OCI-LY7 (cell line): ENCODE measurements around the gene MYO3A. TPM values are rescaled to one million over a fixed set of nuclear protein-coding genes. Genes with fewer than 3 reads are reported as not detected.

ENCODE experiments used
- BruUV-seq: library from RNA; stranded (reverse); fragments of 400-500 nt; replicated peaks from 2 replicates; lab custom pipeline; 2021; lab: Mats Ljungman, UMichigan
- CTCF ChIA-PET: fragments of 300-600 bp; sonication (Branson Sonifier 250); formaldehyde crosslinking; loops from one replicate; lab custom pipeline; 2022; ENCODE audit warnings: antibody characterized with exemption; ENCODE audit not compliant: unreplicated experiment; lab: Charles Lee
- POLR2A ChIA-PET: fragments of 300-600 bp; sonication (Branson Sonifier 250); formaldehyde crosslinking; loops from one replicate; lab custom pipeline; 2022; ENCODE audit warnings: antibody characterized with exemption; lab: Charles Lee
- DNase-seq: peaks from one replicate; pipeline ENCODE4 v3.0.0-alpha.2; 2015; ENCODE audit warnings: low spot score
- H2AFZ ChIP-seq: fragments of 200-600 bp; sonication (generic), shearing (Covaris generic); 2 replicates; pipeline ENCODE4 v1.6.1; 2014; ENCODE audit warnings: mild to moderate bottlenecking, antibody characterized with exemption, low read length, moderate library complexity
- H3K27ac ChIP-seq: fragments of 200-600 bp; sonication (generic); 2 replicates; pipeline ENCODE4 v1.5.1; 2014; ENCODE audit warnings: mixed run types, low read depth, mild to moderate bottlenecking, moderate library complexity, low read length, inconsistent platforms; ENCODE audit not compliant: poor library complexity, severe bottlenecking
- H3K36me3 ChIP-seq: fragments of 200-600 bp; sonication (generic); 2 replicates; pipeline ENCODE4 v1.6.1; 2014; ENCODE audit warnings: mild to moderate bottlenecking, antibody characterized with exemption, low read length, moderate library complexity, mixed read lengths; ENCODE audit not compliant: insufficient read depth
- H3K4me1 ChIP-seq: fragments of 200-600 bp; sonication (generic); 2 replicates; pipeline ENCODE4 v1.5.1; 2014; ENCODE audit warnings: mild to moderate bottlenecking, low read length; ENCODE audit not compliant: insufficient read depth, poor library complexity, severe bottlenecking
- H3K4me2 ChIP-seq: fragments of 200-600 bp; sonication (generic); 2 replicates; pipeline ENCODE4 v1.6.1; 2014; ENCODE audit warnings: mild to moderate bottlenecking, low read length
- H3K4me3 ChIP-seq: fragments of 200-600 bp; sonication (generic); 2 replicates; pipeline ENCODE4 v1.5.1; 2014; ENCODE audit warnings: mild to moderate bottlenecking, low read depth, low read length; ENCODE audit not compliant: poor library complexity, severe bottlenecking
- H3K79me2 ChIP-seq: fragments of 200-600 bp; sonication (generic); 2 replicates; pipeline ENCODE4 v1.6.1; 2016; ENCODE audit warnings: low read depth, mild to moderate bottlenecking, low read length, moderate library complexity, mixed read lengths; ENCODE audit not compliant: insufficient read depth
- H3K9me2 ChIP-seq: fragments of 200-600 bp; sonication (generic); 2 replicates; pipeline ENCODE4 v1.6.1; 2016; ENCODE audit warnings: mild to moderate bottlenecking, low read length, mixed read lengths; ENCODE audit not compliant: insufficient read depth
- H3K9me3 ChIP-seq: fragments of 200-600 bp; sonication (generic); 2 replicates; pipeline ENCODE4 v1.6.1; 2014; ENCODE audit warnings: mild to moderate bottlenecking, mixed run types, low read length, mixed read lengths
- H4K20me1 ChIP-seq: fragments of 200-600 bp; sonication (generic); 2 replicates; pipeline ENCODE4 v1.6.1; 2014; ENCODE audit warnings: mild to moderate bottlenecking, antibody characterized with exemption, low read length, moderate library complexity, mixed read lengths; ENCODE audit not compliant: insufficient read depth
- EZH2phosphoT487 ChIP-seq: fragments of 200-600 bp; sonication (generic); IDR thresholded peaks from 2 replicates; pipeline ENCODE4 v1.6.1; 2018; ENCODE audit warnings: low read depth, borderline replicate concordance, mild to moderate bottlenecking, mixed run types, antibody characterized with exemption, low read length, moderate library complexity, mixed read lengths
- intact Hi-C: fragments of 100-400 bp; cut with micrococcal nuclease; formaldehyde crosslinking; loops from one replicate; pipeline ENCODE4 v1.10.0; 2022; ENCODE audit not compliant: unreplicated experiment
- total RNA-seq, 2 experiments: library from RNA; depleted of rRNA in 1 of 2; stranded (reverse); fragments of >200 nt in 1 of 2; shearing (Covaris generic) in 1 of 2; gene quantifications; 2 replicates each; pipeline ENCODE4 v1.2.3, GENCODE V29; 2014 to 2022
- TF ChIP-seq, protein P1 (sequence below): fragments of 200-600 bp; sonication (generic); conservative IDR thresholded peaks from 2 replicates; pipeline ENCODE4 v1.5.1; 2014; ENCODE audit warnings: mild to moderate bottlenecking, antibody characterized with exemption, low read length, moderate library complexity, mixed read lengths

The MYO3A gene
- total RNA-seq, 2 experiments from 2014 or later = not detected

DNA sequence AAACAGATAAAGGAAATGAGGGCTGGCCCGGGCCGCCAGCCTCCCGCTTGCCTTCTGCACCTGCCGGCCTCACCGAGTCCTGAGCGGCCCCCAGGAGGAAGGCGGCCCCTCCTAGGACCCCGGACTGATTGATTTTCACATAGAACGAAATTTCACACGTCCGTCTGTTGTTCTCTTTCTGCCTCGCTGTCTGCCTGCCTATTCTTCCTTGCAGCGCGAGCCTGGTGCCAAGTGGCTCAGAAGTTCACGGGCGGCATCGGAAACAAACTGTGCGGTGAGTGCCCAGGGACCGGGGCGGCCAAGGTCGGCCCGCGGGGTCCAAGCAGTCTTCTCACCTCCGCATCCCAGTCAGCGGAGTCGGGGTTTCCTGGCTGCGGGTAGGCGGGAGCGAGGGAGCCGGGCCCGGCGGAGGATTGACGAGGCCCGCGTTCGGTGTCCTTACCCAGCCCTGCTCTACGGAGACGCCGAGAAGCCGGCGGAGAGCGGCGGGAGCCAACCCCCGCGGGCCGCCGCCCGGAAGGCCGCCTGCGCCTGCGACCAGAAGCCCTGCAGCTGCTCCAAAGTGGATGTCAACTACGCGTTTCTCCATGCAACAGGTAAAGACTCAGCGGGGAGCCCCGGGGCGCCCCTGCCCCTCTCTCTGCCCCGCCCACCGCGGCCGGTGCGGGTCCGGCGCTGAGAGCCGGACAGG, 283.5 kb downstream of the MYO3A start:
- Histone ChIP-seq H3K79me2 (no peaks in the 10 kb centered on the region), H3K4me2 (no peak overlapping the region), H4K20me1 (no peaks in the 10 kb centered on the region), H3K27ac (no peak overlapping the region), H3K4me3 (no peak overlapping the region), H3K36me3 (no peaks in the 10 kb centered on the region), H2AFZ (no peak overlapping the region), H3K9me2 (no peaks in the 10 kb centered on the region), H3K4me1 (no peaks in the 10 kb centered on the region), H3K9me3 (no peaks in the 10 kb centered on the region)
- no TSS peak for BruUV-seq
- ChIA-PET POLR2A (no interaction called here), CTCF (no interaction called here)
- no peak for DNase-seq
- no peak for TF ChIP-seq EZH2phosphoT487
- TF ChIP-seq, protein P1, sequence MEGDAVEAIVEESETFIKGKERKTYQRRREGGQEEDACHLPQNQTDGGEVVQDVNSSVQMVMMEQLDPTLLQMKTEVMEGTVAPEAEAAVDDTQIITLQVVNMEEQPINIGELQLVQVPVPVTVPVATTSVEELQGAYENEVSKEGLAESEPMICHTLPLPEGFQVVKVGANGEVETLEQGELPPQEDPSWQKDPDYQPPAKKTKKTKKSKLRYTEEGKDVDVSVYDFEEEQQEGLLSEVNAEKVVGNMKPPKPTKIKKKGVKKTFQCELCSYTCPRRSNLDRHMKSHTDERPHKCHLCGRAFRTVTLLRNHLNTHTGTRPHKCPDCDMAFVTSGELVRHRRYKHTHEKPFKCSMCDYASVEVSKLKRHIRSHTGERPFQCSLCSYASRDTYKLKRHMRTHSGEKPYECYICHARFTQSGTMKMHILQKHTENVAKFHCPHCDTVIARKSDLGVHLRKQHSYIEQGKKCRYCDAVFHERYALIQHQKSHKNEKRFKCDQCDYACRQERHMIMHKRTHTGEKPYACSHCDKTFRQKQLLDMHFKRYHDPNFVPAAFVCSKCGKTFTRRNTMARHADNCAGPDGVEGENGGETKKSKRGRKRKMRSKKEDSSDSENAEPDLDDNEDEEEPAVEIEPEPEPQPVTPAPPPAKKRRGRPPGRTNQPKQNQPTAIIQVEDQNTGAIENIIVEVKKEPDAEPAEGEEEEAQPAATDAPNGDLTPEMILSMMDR = no peak
- intact Hi-C loops = no loop called here

DNA sequence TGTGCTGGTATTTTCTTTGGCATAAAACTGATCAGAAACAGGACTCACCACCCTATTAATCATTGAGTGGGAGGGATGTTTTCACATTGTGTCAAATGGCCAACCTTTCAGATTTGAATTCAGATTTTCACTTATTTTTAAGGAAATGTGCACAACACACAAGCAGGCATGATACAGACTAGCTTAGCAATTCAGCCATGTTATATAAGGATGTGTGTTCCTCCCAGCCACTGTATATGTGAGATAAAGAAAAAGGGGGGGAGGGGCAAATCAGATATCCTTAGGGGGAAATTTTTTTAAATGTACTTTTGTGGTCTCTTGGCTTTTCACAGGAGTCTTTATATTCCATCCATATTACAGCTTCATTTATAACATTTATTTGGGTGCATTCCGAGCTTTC, 285.6 kb downstream of the MYO3A start:
- no TSS peak for BruUV-seq
- no peak overlapping the region for H3K4me2 ChIP-seq
- CTCF ChIA-PET = no interaction called here
- intact Hi-C loops = no loop called here
- no peaks in the 10 kb centered on the region for H3K9me2 ChIP-seq
- H3K4me1 ChIP-seq = peaks cover under 1% of the 10 kb centered on the region
- POLR2A ChIA-PET = interaction anchor here (0.5 to 1.1 kb wide), 3 partner anchors 45 to 785 kb away, joined by 3 read pairs; no protein-coding TSS in a partner anchor
- H3K27ac ChIP-seq = no peak overlapping the region
- no peak overlapping the region for H2AFZ ChIP-seq
- H3K9me3 ChIP-seq = no peaks in the 10 kb centered on the region
- no peaks in the 10 kb centered on the region for H3K79me2 ChIP-seq
- no peaks in the 10 kb centered on the region for H3K36me3 ChIP-seq
- H3K4me3 ChIP-seq = no peak overlapping the region
- no peak for DNase-seq
- H4K20me1 ChIP-seq = no peaks in the 10 kb centered on the region
- TF ChIP-seq EZH2phosphoT487 = no peak
- TF ChIP-seq, protein P1 = no peak

DNA sequence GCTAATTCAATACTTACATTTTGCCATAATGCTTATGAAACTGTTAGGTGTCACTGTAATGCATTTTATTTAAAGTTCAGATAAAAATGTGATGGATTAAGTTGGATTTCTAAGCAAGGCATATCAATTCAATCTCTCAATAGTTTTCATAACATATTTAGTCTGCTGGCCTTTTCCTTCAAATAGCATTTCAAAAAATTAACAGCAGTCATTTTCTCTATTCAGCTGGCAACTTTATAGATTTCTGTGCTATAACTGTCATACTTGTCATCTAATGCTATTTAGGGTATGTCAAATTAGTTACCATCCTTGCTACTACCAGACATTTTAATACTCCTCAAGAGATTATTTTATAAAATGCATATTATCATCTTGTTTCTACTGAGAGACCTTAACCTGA, 286.9 kb downstream of the MYO3A start:
- H3K36me3 ChIP-seq = no peaks in the 10 kb centered on the region
- H3K4me2 ChIP-seq = no peak overlapping the region
- no TSS peak for BruUV-seq
- no peaks in the 10 kb centered on the region for H4K20me1 ChIP-seq
- H3K9me3 ChIP-seq = no peaks in the 10 kb centered on the region
- no peaks in the 10 kb centered on the region for H3K79me2 ChIP-seq
- H3K4me3 ChIP-seq = no peak overlapping the region
- no peak overlapping the region for H3K27ac ChIP-seq
- H2AFZ ChIP-seq = no peak overlapping the region
- ChIA-PET CTCF (no interaction called here), POLR2A (no interaction called here)
- no peak for TF ChIP-seq EZH2phosphoT487
- TF ChIP-seq, protein P1 = no peak
- peaks cover 13% of the 10 kb centered on the region for H3K4me1 ChIP-seq
- no peaks in the 10 kb centered on the region for H3K9me2 ChIP-seq
- DNase-seq = no peak
- intact Hi-C loops = no loop called here
